ENCODE data around the gene CYBA. TPM values are rescaled to one million over a fixed set of nuclear protein-coding genes. Genes with fewer than 3 reads are reported as not detected.
"Not testable (repeated sequence)": the region's sequence is repeated elsewhere in the genome, so short reads cannot be mapped to it uniquely, and the experiment has no call there.

The CYBA gene
- total RNA-seq, 1 donor from 2014 or later = 51.7 TPM

GRCh38 chr16:88610909-88611812 is 39.7 kb downstream of the CYBA start:
- H3K9me3 Mint-ChIP-seq (ENCODE audit: low read depth) = no peaks in the 10 kb centered on the region
- no peak for DNase-seq (ENCODE audit: low spot score)
- peaks cover 19% of the 10 kb centered on the region for H3K4me1 Mint-ChIP-seq (ENCODE audit: low read depth)
- TF ChIP-seq CTCF (IDR thresholded peaks at IDR 0.05) = no peak
- H3K27me3 Mint-ChIP-seq (ENCODE audit: low read depth) = no peaks in the 10 kb centered on the region
- no peak overlapping the region for H3K4me3 Mint-ChIP-seq (ENCODE audit: unreplicated experiment)
- H3K36me3 Mint-ChIP-seq (ENCODE audit: low read depth) = peaks cover 16% of the 10 kb centered on the region
- no peak overlapping the region for H3K27ac Mint-ChIP-seq (ENCODE audit: unreplicated experiment)

GRCh38 chr16:88610080-88610479 is 40.8 kb downstream of the CYBA start:
- no peak overlapping the region for H3K27ac Mint-ChIP-seq (ENCODE audit: unreplicated experiment)
- H3K4me3 Mint-ChIP-seq (ENCODE audit: unreplicated experiment) = no peak overlapping the region
- H3K9me3 Mint-ChIP-seq (ENCODE audit: low read depth) = no peaks in the 10 kb centered on the region
- no peaks in the 10 kb centered on the region for H3K27me3 Mint-ChIP-seq (ENCODE audit: low read depth)
- H3K36me3 Mint-ChIP-seq (ENCODE audit: low read depth) = peaks cover 14% of the 10 kb centered on the region
- peaks cover 15% of the 10 kb centered on the region for H3K4me1 Mint-ChIP-seq (ENCODE audit: low read depth)
- DNase-seq (ENCODE audit: low spot score) = no peak
- TF ChIP-seq CTCF (IDR thresholded peaks at IDR 0.05) = peak; percentile 23

GRCh38 chr16:88609426-88609825 is 41.4 kb downstream of the CYBA start:
- H3K9me3 Mint-ChIP-seq (ENCODE audit: low read depth); DNase-seq (ENCODE audit: low spot score); H3K27ac Mint-ChIP-seq (ENCODE audit: unreplicated experiment); H3K27me3 Mint-ChIP-seq (ENCODE audit: low read depth); H3K4me3 Mint-ChIP-seq (ENCODE audit: unreplicated experiment): not testable (repeated sequence)
- peaks cover 11% of the 10 kb centered on the region for H3K4me1 Mint-ChIP-seq (ENCODE audit: low read depth)
- H3K36me3 Mint-ChIP-seq (ENCODE audit: low read depth) = peaks cover 14% of the 10 kb centered on the region

- H3K27ac Mint-ChIP-seq (ENCODE audit: unreplicated experiment) = no peak overlapping the region
- H3K9me3 Mint-ChIP-seq (ENCODE audit: low read depth) = no peaks in the 10 kb centered on the region
- no peak for TF ChIP-seq CTCF (IDR thresholded peaks at IDR 0.05)
- H3K36me3 Mint-ChIP-seq (ENCODE audit: low read depth) = peaks cover 13% of the 10 kb centered on the region
- no peaks in the 10 kb centered on the region for H3K27me3 Mint-ChIP-seq (ENCODE audit: low read depth)
- H3K4me3 Mint-ChIP-seq (ENCODE audit: unreplicated experiment) = no peak overlapping the region
- H3K4me1 Mint-ChIP-seq (ENCODE audit: low read depth) = no peaks in the 10 kb centered on the region
- DNase-seq (ENCODE audit: low spot score) = no peak
Observed at GRCh38 chr16:88608076-88608475, 42.8 kb downstream of the CYBA start.

GRCh38 chr16:88606148-88606757 is 44.6 kb downstream of the CYBA start:
- H3K4me3 Mint-ChIP-seq (ENCODE audit: unreplicated experiment) = no peak overlapping the region
- no peak for DNase-seq (ENCODE audit: low spot score)
- TF ChIP-seq CTCF (IDR thresholded peaks at IDR 0.05) = no peak
- H3K4me1 Mint-ChIP-seq (ENCODE audit: low read depth) = no peaks in the 10 kb centered on the region
- H3K27me3 Mint-ChIP-seq (ENCODE audit: low read depth) = no peaks in the 10 kb centered on the region
- H3K9me3 Mint-ChIP-seq (ENCODE audit: low read depth) = no peaks in the 10 kb centered on the region
- peaks cover 16% of the 10 kb centered on the region for H3K36me3 Mint-ChIP-seq (ENCODE audit: low read depth)
- H3K27ac Mint-ChIP-seq (ENCODE audit: unreplicated experiment) = no peak overlapping the region

All from chondrocyte (in vitro differentiated cells).